ENCODE measurements around the gene PRKCE. TPM values are rescaled to one million over a fixed set of nuclear protein-coding genes. Genes with fewer than 3 reads are reported as not detected.

The PRKCE gene
- total and polyA plus RNA-seq, 2 experiments from 2014 or later: 9.6 to 11.9 TPM

GRCh38 chr2:45892425-45892745 is 240.9 kb downstream of the PRKCE start:
- WGBS (ENCODE audit: low lambda C conversion rate, missing lambda C conversion rate): 63% methylated on average over 3 of the region's 3 CpGs
- Histone ChIP-seq H3K4me1 (ENCODE audit: insufficient read depth) (peaks cover 7% of the 10 kb centered on the region), H3K36me3 (replicated peaks; ENCODE audit: insufficient read depth, low read depth) (no peaks in the 10 kb centered on the region), H3K27ac (no peak overlapping the region), H3K4me3 (no peak overlapping the region), H3K4me2 (no peak overlapping the region), H3K9me3 (ENCODE audit: low read depth) (no peaks in the 10 kb centered on the region), H4K20me1 (ENCODE audit: insufficient read depth, poor library complexity, severe bottlenecking) (no peaks in the 10 kb centered on the region), H3K9me2 (replicated peaks; ENCODE audit: insufficient read depth) (no peaks in the 10 kb centered on the region), H2AFZ (no peak overlapping the region), H3K27me3 (no peaks in the 10 kb centered on the region), H3K79me2 (peaks cover 2% of the 10 kb centered on the region)
- TF ChIP-seq EZH2 (IDR thresholded peaks at IDR 0.05; ENCODE audit: borderline replicate concordance) (no peak), EZH2phosphoT487 (IDR thresholded peaks at IDR 0.05; ENCODE audit: low read depth, severe bottlenecking, unreplicated experiment) (no peak), CTCF (IDR thresholded peaks at IDR 0.05; ENCODE audit: poor library complexity) (no peak)
- no peak for DNase-seq (ENCODE audit: low spot score)

- WGBS (ENCODE audit: low lambda C conversion rate, missing lambda C conversion rate): 71% methylated on average over 7 of the region's 7 CpGs
- Histone ChIP-seq H3K9me3 (ENCODE audit: low read depth) (no peaks in the 10 kb centered on the region), H3K27me3 (no peaks in the 10 kb centered on the region), H3K36me3 (replicated peaks; ENCODE audit: insufficient read depth, low read depth) (no peaks in the 10 kb centered on the region), H3K9me2 (replicated peaks; ENCODE audit: insufficient read depth) (no peaks in the 10 kb centered on the region), H2AFZ (no peak overlapping the region), H3K4me1 (ENCODE audit: insufficient read depth) (peaks cover 7% of the 10 kb centered on the region), H3K79me2 (peaks cover 2% of the 10 kb centered on the region), H3K27ac (no peak overlapping the region), H3K4me2 (no peak overlapping the region), H4K20me1 (ENCODE audit: insufficient read depth, poor library complexity, severe bottlenecking) (no peaks in the 10 kb centered on the region), H3K4me3 (no peak overlapping the region)
- DNase-seq (ENCODE audit: low spot score): no peak
- TF ChIP-seq CTCF (IDR thresholded peaks at IDR 0.05; ENCODE audit: poor library complexity) (no peak), EZH2phosphoT487 (IDR thresholded peaks at IDR 0.05; ENCODE audit: low read depth, severe bottlenecking, unreplicated experiment) (no peak), EZH2 (IDR thresholded peaks at IDR 0.05; ENCODE audit: borderline replicate concordance) (no peak)
These were observed 241.3 kb downstream of the PRKCE start for GRCh38 chr2:45892757-45893156.

- WGBS (ENCODE audit: low lambda C conversion rate, missing lambda C conversion rate): 88% methylated on average over 4 of the region's 4 CpGs
- Histone ChIP-seq H3K9me3 (ENCODE audit: low read depth) (no peaks in the 10 kb centered on the region), H4K20me1 (ENCODE audit: insufficient read depth, poor library complexity, severe bottlenecking) (no peaks in the 10 kb centered on the region), H3K4me3 (no peak overlapping the region), H3K27ac (no peak overlapping the region), H3K36me3 (replicated peaks; ENCODE audit: insufficient read depth, low read depth) (no peaks in the 10 kb centered on the region), H3K4me2 (no peak overlapping the region), H2AFZ (no peak overlapping the region), H3K79me2 (peaks cover 2% of the 10 kb centered on the region), H3K4me1 (ENCODE audit: insufficient read depth) (peaks cover 6% of the 10 kb centered on the region), H3K9me2 (replicated peaks; ENCODE audit: insufficient read depth) (no peaks in the 10 kb centered on the region), H3K27me3 (no peaks in the 10 kb centered on the region)
- DNase-seq (ENCODE audit: low spot score): no peak
- TF ChIP-seq EZH2 (IDR thresholded peaks at IDR 0.05; ENCODE audit: borderline replicate concordance): no peak
- TF ChIP-seq EZH2phosphoT487 (IDR thresholded peaks at IDR 0.05; ENCODE audit: low read depth, severe bottlenecking, unreplicated experiment): no peak
- no peak for TF ChIP-seq CTCF (IDR thresholded peaks at IDR 0.05; ENCODE audit: poor library complexity)
These were observed 242.7 kb downstream of the PRKCE start for GRCh38 chr2:45894211-45894610.
